ENCODE data around the gene METTL16. TPM values are rescaled to one million over a fixed set of nuclear protein-coding genes. Genes with fewer than 3 reads are reported as not detected.
A peak's percentile ranks its signal among the peaks of the same experiment; 100 is the strongest.

METTL16 gene
- total RNA-seq, 6 donors from 2014 or later: 20.3 to 37.2 (median 30.6) TPM

- Histone ChIP-seq H3K36me3 (peaks cover 0 to 64% (median 39%) of the 10 kb centered on the region in 4 donors), H3K9me3 (no peaks in the 10 kb centered on the region), H3K27ac (no peak overlapping the region), H3K27me3 (no peaks in the 10 kb centered on the region), H3K4me1 (no peaks in the 10 kb centered on the region), H3K4me3 (no peak overlapping the region)
- WGBS, 2 donors: 73 to 81% methylated on average over 10 to 20 of the region's 20 CpGs
- ATAC-seq (ENCODE audit: low FRiP score in 2 of 2) (peak in 1 of 2 donors; percentile 39), DNase-seq (peak in 1 of 2 donors; percentile 62)
- TF ChIP-seq CTCF (IDR thresholded peaks at IDR 0.05) (no peak), POLR2A (IDR thresholded peaks at IDR 0.05) (no peak), POLR2AphosphoS5 (IDR thresholded peaks at IDR 0.05) (no peak), EP300 (IDR thresholded peaks at IDR 0.05) (no peak)
Observed at GRCh38 chr17:2369551-2370210, 142.0 kb downstream of the METTL16 start.

- Histone ChIP-seq H3K36me3 (peaks cover 0 to 64% (median 41%) of the 10 kb centered on the region in 4 donors), H3K27ac (no peak overlapping the region), H3K9me3 (no peaks in the 10 kb centered on the region), H3K4me1 (no peaks in the 10 kb centered on the region), H3K4me3 (no peak overlapping the region), H3K27me3 (no peaks in the 10 kb centered on the region)
- DNase-seq: no peak
- ATAC-seq (ENCODE audit: low FRiP score in 2 of 2): no peak
- 57 to 63% methylated on average over 5 of the region's 5 CpGs for WGBS, 2 donors
- TF ChIP-seq POLR2A (IDR thresholded peaks at IDR 0.05): no peak
- no peak for TF ChIP-seq CTCF (IDR thresholded peaks at IDR 0.05)
- no peak for TF ChIP-seq EP300 (IDR thresholded peaks at IDR 0.05)
Observed at GRCh38 chr17:2369039-2369438, 142.6 kb downstream of the METTL16 start.

- Histone ChIP-seq H3K4me1 (no peaks in the 10 kb centered on the region), H3K9me3 (no peaks in the 10 kb centered on the region), H3K36me3 (peaks cover 0 to 64% (median 44%) of the 10 kb centered on the region in 4 donors), H3K27me3 (no peaks in the 10 kb centered on the region), H3K27ac (no peak overlapping the region), H3K4me3 (no peak overlapping the region)
- 82 to 91% methylated on average over 8 of the region's 8 CpGs for WGBS, 2 donors
- TF ChIP-seq CTCF (IDR thresholded peaks at IDR 0.05) (no peak), EP300 (IDR thresholded peaks at IDR 0.05) (no peak), POLR2AphosphoS5 (IDR thresholded peaks at IDR 0.05) (no peak), POLR2A (IDR thresholded peaks at IDR 0.05) (no peak)
- no peak for ATAC-seq (ENCODE audit: low FRiP score in 2 of 2)
- DNase-seq: no peak
Observed at GRCh38 chr17:2368359-2368758, 143.3 kb downstream of the METTL16 start.

- WGBS, 2 donors: 88 to 90% methylated on average over 21 to 26 of the region's 26 CpGs
Observed at GRCh38 chr17:2366747-2367494, 144.8 kb downstream of the METTL16 start.

More at GRCh38 chr17:2366747-2367494, 144.8 kb downstream of the METTL16 start:
- Histone ChIP-seq H3K4me1 (no peaks in the 10 kb centered on the region), H3K4me3 (no peak overlapping the region), H3K27me3 (no peaks in the 10 kb centered on the region), H3K27ac (no peak overlapping the region), H3K36me3 (peaks cover 0 to 61% (median 45%) of the 10 kb centered on the region in 4 donors), H3K9me3 (no peaks in the 10 kb centered on the region)
- no peak for TF ChIP-seq POLR2AphosphoS5 (IDR thresholded peaks at IDR 0.05)
- no peak for TF ChIP-seq EP300 (IDR thresholded peaks at IDR 0.05)
- no peak for TF ChIP-seq POLR2A (IDR thresholded peaks at IDR 0.05)
- no peak for TF ChIP-seq CTCF (IDR thresholded peaks at IDR 0.05)
- DNase-seq: no peak
- ATAC-seq (ENCODE audit: low FRiP score in 2 of 2): no peak

Small RNA genes lying within 50 kb of the gene (small RNA-seq; reads per million reads assigned to genes)
- gene AC006435.3 (0 reads per million in 4 donors), gene AC006435.4 (0 reads per million in 4 donors), gene AC006435.5 (0 reads per million in 4 donors)

Other genes with a start within 250 kb of the METTL16 start
- gene SMG6, start 208.1 kb downstream of the METTL16 start, total RNA-seq: 100 to 1,000 TPM in 1 of 6 donors, 10 to 100 TPM in 5; 29.9 to 126 (median 30.5) TPM
- gene SRR, start 207.9 kb downstream of the METTL16 start, total RNA-seq: 10 to 100 TPM in 2 of 6 donors, 1 to 10 TPM in 4; 5.9 to 13.0 (median 8.5) TPM
- 10 to 100 TPM; 15.8 to 52.4 (median 23.6) TPM for gene TSR1, start 175.4 kb downstream of the METTL16 start, total RNA-seq
- gene SGSM2, start 174.4 kb downstream of the METTL16 start, total RNA-seq: 100 to 1,000 TPM in 2 of 6 donors, 10 to 100 TPM in 4; 53.1 to 313 (median 60.1) TPM
- 10 to 100 TPM; 14.9 to 68.1 (median 38.6) TPM for gene MNT, start 110.8 kb downstream of the METTL16 start, total RNA-seq
- gene PAFAH1B1, start 81.8 kb upstream of the METTL16 start, total RNA-seq: 100 to 1,000 TPM in 4 of 6 donors, 10 to 100 TPM in 2; 81.7 to 258 (median 114) TPM
- 100 to 1,000 TPM in 2 of 6 donors, 10 to 100 TPM in 4; 47.9 to 137 (median 87.2) TPM for gene CLUH, start 199.9 kb upstream of the METTL16 start, total RNA-seq
- gene CCDC92B, start 237.8 kb upstream of the METTL16 start, total RNA-seq: under 1 TPM in 2 of 6 donors, not detected in 4; 0.34 TPM